ENCODE results near the gene MAN2B1. TPM values are rescaled to one million over a fixed set of nuclear protein-coding genes. Genes with fewer than 3 reads are reported as not detected.

Gene MAN2B1
- total RNA-seq, 1 donor from 2014 or later: 90.6 TPM

- Mint-ChIP-seq H3K27me3 (no peaks in the 10 kb centered on the region), H3K4me1 (ENCODE audit: unreplicated experiment) (no peaks in the 10 kb centered on the region), H3K27ac (no peak overlapping the region), H3K36me3 (peaks cover 16% of the 10 kb centered on the region), H3K9me3 (no peaks in the 10 kb centered on the region), H3K4me3 (no peak overlapping the region)
- TF ChIP-seq CTCF (conservative IDR thresholded peaks at IDR 0.05): no peak
- no peak for DNase-seq (ENCODE audit: extremely low spot score, unreplicated experiment)
These were observed 42.1 kb upstream of the MAN2B1 start for GRCh38 chr19:12708641-12709040.

GRCh38 chr19:12706332-12706718 lies 39.8 kb upstream of the MAN2B1 start:
- TF ChIP-seq CTCF (conservative IDR thresholded peaks at IDR 0.05): no peak
- DNase-seq (ENCODE audit: extremely low spot score, unreplicated experiment): no peak
- no peak overlapping the region for H3K27ac Mint-ChIP-seq
- H3K36me3 Mint-ChIP-seq: peaks cover 18% of the 10 kb centered on the region
- H3K9me3 Mint-ChIP-seq: no peaks in the 10 kb centered on the region
- peaks cover 5% of the 10 kb centered on the region for H3K4me1 Mint-ChIP-seq (ENCODE audit: unreplicated experiment)
- no peaks in the 10 kb centered on the region for H3K27me3 Mint-ChIP-seq
- no peak overlapping the region for H3K4me3 Mint-ChIP-seq

- no peak for DNase-seq (ENCODE audit: extremely low spot score, unreplicated experiment)
- Mint-ChIP-seq H3K4me3 (no peak overlapping the region), H3K4me1 (ENCODE audit: unreplicated experiment) (peaks cover 5% of the 10 kb centered on the region), H3K27me3 (no peaks in the 10 kb centered on the region), H3K27ac (no peak overlapping the region), H3K36me3 (peaks cover 18% of the 10 kb centered on the region), H3K9me3 (no peaks in the 10 kb centered on the region)
- TF ChIP-seq CTCF (conservative IDR thresholded peaks at IDR 0.05): no peak
These were observed 39.3 kb upstream of the MAN2B1 start for GRCh38 chr19:12705654-12706331.

- no peak for DNase-seq (ENCODE audit: extremely low spot score, unreplicated experiment)
- no peak overlapping the region for H3K4me3 Mint-ChIP-seq
- H3K27me3 Mint-ChIP-seq: no peaks in the 10 kb centered on the region
- no peak overlapping the region for H3K27ac Mint-ChIP-seq
- peaks cover 14% of the 10 kb centered on the region for H3K36me3 Mint-ChIP-seq
- no peaks in the 10 kb centered on the region for H3K9me3 Mint-ChIP-seq
- no peak for TF ChIP-seq CTCF (conservative IDR thresholded peaks at IDR 0.05)
- peaks cover 5% of the 10 kb centered on the region for H3K4me1 Mint-ChIP-seq (ENCODE audit: unreplicated experiment)
These were observed 38.6 kb upstream of the MAN2B1 start for GRCh38 chr19:12705169-12705568.

- no peak overlapping the region for H3K4me3 Mint-ChIP-seq
- no peak for DNase-seq (ENCODE audit: extremely low spot score, unreplicated experiment)
- H3K27ac Mint-ChIP-seq: no peak overlapping the region
- no peaks in the 10 kb centered on the region for H3K27me3 Mint-ChIP-seq
- H3K36me3 Mint-ChIP-seq: peaks cover 18% of the 10 kb centered on the region
- H3K4me1 Mint-ChIP-seq (ENCODE audit: unreplicated experiment): peaks cover 5% of the 10 kb centered on the region
- no peak for TF ChIP-seq CTCF (conservative IDR thresholded peaks at IDR 0.05)
- H3K9me3 Mint-ChIP-seq: no peaks in the 10 kb centered on the region
These were observed 36.5 kb upstream of the MAN2B1 start for GRCh38 chr19:12703046-12703445.
